HG03432 (cell line): ENCODE data around the gene RAB12.

Experiments
- ATAC-seq: cut with Tn5 transposase; IDR thresholded peaks from one replicate; pipeline ENCODE4 v1.9.1; 2021; ENCODE audit warnings: mild to moderate bottlenecking, moderate library complexity; ENCODE audit not compliant: unreplicated experiment

The RAB12 gene

DNA sequence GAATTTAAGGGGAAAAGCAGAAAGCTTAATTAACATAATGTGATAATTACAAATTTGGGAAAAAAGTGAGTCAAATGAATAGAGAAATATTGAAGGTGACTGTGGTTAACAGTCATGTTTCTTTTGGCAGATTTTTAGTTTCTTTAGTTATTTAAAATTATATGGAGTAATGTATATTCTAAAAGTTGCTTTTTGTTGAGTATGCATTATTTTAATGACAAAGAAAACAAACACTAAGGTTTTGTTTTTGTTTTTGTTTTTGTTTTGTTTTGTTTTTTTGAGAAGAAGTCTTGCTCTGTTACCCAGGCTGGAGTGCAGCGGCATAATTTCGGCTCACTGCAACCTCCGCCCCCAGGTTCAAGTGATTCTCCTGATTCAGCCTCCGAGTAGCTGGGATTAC, 65.8 kb downstream of the RAB12 start:
- no peak for ATAC-seq

GRCh38 chr18:8681196-8681595, 72.0 kb downstream of the RAB12 start:
- ATAC-seq = no peak

GRCh38 chr18:8684577-8684976, 75.3 kb downstream of the RAB12 start:
- ATAC-seq = no peak

DNA sequence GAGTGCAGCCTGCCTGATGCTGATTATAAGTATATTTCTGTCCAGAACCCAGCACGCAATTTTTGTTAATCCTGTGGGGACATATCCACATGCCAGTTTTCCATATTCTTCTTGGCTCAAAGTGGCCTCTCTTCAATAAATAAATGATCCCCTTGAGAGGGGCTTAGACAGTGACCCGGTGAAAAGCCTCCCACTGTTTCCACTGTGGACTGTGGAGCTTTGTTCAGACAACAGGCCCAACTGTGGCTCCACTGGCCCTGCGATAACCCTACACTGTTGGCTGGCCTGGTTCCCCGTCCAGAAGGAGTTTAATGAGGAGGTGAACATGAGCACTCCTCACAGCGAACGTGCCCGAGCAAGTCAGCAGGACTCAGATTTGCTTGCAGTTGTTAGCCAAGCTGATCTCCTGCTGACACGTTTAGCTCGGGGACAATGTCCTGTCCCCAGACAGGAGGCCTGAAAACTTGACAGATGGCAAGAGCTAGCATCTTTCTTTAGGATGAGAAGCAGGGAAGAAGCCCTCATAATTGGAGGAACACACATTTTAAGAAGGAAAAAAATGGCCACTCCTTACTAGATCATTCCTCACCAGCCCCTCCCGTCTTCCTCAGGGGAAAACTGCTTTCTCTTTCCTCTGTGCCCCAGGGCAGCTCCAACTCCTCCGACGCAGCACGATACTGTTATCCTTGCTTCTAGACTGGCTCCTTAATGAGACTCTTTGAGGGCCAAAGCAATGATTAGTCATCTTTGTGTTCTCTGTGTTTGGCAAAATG, 76.1 kb downstream of the RAB12 start:
- ATAC-seq = no peak

GRCh38 chr18:8685914-8686216, 76.6 kb downstream of the RAB12 start:
- no peak for ATAC-seq

- ATAC-seq = no peak
Observed at GRCh38 chr18:8686611-8687010, 77.4 kb downstream of the RAB12 start.

DNA sequence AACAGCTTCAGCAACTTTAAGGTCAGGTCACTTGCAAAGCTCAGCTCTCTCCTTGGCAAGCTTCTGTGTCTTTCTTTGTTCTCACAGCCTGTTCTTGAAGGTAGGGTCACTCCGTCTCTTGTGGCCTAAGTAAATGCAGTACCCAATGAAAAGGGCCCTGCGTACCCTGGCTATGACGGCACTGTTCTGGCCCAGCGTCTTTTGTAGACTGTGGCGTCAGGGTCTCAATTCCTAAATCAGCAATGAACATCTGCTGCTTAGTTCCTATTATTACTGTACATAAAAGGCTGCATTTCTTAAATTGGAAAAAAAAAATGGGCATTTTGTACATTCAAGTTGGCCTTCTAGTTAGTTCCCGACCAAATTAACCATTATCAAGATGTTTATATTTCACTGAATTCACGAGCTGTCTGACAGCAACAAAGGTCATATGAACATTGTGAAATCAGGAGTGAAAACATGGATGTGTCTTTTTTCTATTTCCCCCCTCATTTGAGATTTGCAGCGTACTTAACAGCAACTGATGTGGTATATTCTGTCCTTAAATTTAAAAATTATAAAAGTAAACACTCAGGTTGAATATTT, 79.1 kb downstream of the RAB12 start:
- no peak for ATAC-seq

DNA sequence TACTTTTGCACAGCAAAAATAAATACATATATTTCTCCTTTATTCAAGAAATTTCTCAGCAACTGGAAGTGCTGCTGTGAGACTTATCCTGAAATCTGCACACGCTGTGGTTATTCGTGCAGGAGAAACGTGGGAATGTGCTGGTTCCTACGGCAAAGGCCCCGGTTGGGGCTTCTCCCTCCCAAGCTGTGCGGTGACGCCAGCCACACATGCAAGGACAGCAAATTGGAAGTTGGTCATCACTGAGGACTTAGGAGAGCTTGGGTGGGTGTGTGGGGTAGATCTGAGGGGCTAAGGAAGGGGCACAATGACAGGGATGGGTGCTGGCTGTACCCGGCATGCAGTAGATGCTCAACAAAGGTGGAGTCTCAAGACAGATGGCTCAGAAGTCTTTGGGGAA, 79.6 kb downstream of the RAB12 start:
- ATAC-seq = no peak
